ENCODE results near the gene TACO1. TPM values are rescaled to one million over a fixed set of nuclear protein-coding genes. Genes with fewer than 3 reads are reported as not detected.

Gene TACO1
- total and polyA plus RNA-seq, 2 of the 4 experiments (the other 2 are of a cell fraction): 6.5 to 28.8 TPM

- WGBS, 2 experiments (ENCODE audit: extremely low coverage in 2 of 2, insufficient read length in 1 of 2): no CpG with 5 or more reads among the region's 1 CpG
- TF ChIP-seq FOS (IDR thresholded peaks at IDR 0.05; ENCODE audit: low read depth, low read length) (no peak), USF2 (IDR thresholded peaks at IDR 0.05; ENCODE audit: low read depth, low read length) (no peak), CTCF (conservative IDR thresholded peaks at IDR 0.05; ENCODE audit: low read depth, low read length) (no peak), RFX5 (IDR thresholded peaks at IDR 0.05; ENCODE audit: low read depth, low read length) (no peak), ELK1 (IDR thresholded peaks at IDR 0.05; ENCODE audit: borderline replicate concordance, low read depth, low read length) (no peak), MAFK (IDR thresholded peaks at IDR 0.05; ENCODE audit: low read depth, low read length) (no peak), MXI1 (IDR thresholded peaks at IDR 0.05; ENCODE audit: borderline replicate concordance, low read depth, low read length) (no peak), RCOR1 (IDR thresholded peaks at IDR 0.05; ENCODE audit: insufficient replicate concordance, low read length) (no peak), CEBPB (IDR thresholded peaks at IDR 0.05; ENCODE audit: low read depth, low read length) (no peak), MAZ (IDR thresholded peaks at IDR 0.05; ENCODE audit: borderline replicate concordance, low read depth, low read length) (no peak), NFE2L2 (IDR thresholded peaks at IDR 0.05; ENCODE audit: low read depth, low read length) (no peak), RAD21 (IDR thresholded peaks at IDR 0.05; ENCODE audit: low read length) (no peak), CHD1 (IDR thresholded peaks at IDR 0.05; ENCODE audit: low read depth, low read length) (no peak)
- H2BK120ac ChIP-seq (ENCODE audit: low read depth, low read length): no peak overlapping the region
- no peak overlapping the region for H2AK9ac ChIP-seq (replicated peaks; ENCODE audit: low read depth, low read length, poor library complexity)
- no peak overlapping the region for H3K27ac ChIP-seq (ENCODE audit: insufficient read depth, low read length)
- ChIA-PET POLR2A (ENCODE audit: unreplicated experiment) (no interaction called here), CTCF (interaction anchor here (0.6 kb wide), 1 partner anchor 58 kb away, joined by 7 read pairs; no protein-coding TSS in a partner anchor)
- no peak overlapping the region for H2BK20ac ChIP-seq (ENCODE audit: low read depth, low read length)
- peaks cover 5% of the 10 kb centered on the region for H3K4me1 ChIP-seq (ENCODE audit: control insufficient read depth, insufficient read depth, low read length)
- no peak overlapping the region for H3K4ac ChIP-seq (ENCODE audit: low read depth, low read length)
- H3K56ac ChIP-seq (ENCODE audit: extremely low read depth, insufficient read depth, low read length): no peak overlapping the region
- H3K4me3 ChIP-seq (ENCODE audit: insufficient read depth, low read depth, low read length): no peak overlapping the region
- no peak overlapping the region for H2BK5ac ChIP-seq (ENCODE audit: low read depth, low read length, poor library complexity, severe bottlenecking)
- no peak overlapping the region for H3K23ac ChIP-seq (ENCODE audit: low read depth, low read length)
- no peak overlapping the region for H4K8ac ChIP-seq (ENCODE audit: low read depth in 2 of 2, low read length in 2 of 2)
- no peak overlapping the region for H3K9ac ChIP-seq (ENCODE audit: low read depth, low read length)
- ATAC-seq (ENCODE audit: low read depth) (no peak), DNase-seq (no peak)
- no peak overlapping the region for H2AFZ ChIP-seq (replicated peaks; ENCODE audit: low read length, poor library complexity)
- peaks cover 16% of the 10 kb centered on the region; the same call in 1 of the 2 replicates for H4K20me1 ChIP-seq (ENCODE audit: insufficient read depth, low read length)
- in situ Hi-C loops (cut with MboI; ENCODE audit: low sequenced_read_pairs) (no loop called here), dilution Hi-C loops (cut with HindIII; ENCODE audit: low sequenced_read_pairs, unreplicated experiment) (no loop called here), intact Hi-C loops (cut with micrococcal nuclease) (no loop called here)
- no peak overlapping the region for H3K14ac ChIP-seq (replicated peaks; ENCODE audit: low read depth, low read length)
- H3K4me2 ChIP-seq (ENCODE audit: low read depth, low read length): no peak overlapping the region
- no peaks in the 10 kb centered on the region for H3K9me3 ChIP-seq (ENCODE audit: control insufficient read depth, insufficient read depth, low read length)
- no peak overlapping the region for H2AK5ac ChIP-seq (ENCODE audit: low read depth, low read length)
- no peak overlapping the region for H4K5ac ChIP-seq (ENCODE audit: low read depth, low read length)
- no peak overlapping the region for H4K91ac ChIP-seq (ENCODE audit: insufficient read depth, low read depth, low read length)
- H3K9me1 ChIP-seq (ENCODE audit: insufficient read depth, low read length): peaks cover 12% of the 10 kb centered on the region; the same call in 1 of the 2 replicates
- no peaks in the 10 kb centered on the region for H3K27me3 ChIP-seq (ENCODE audit: control insufficient read depth, insufficient read depth, low read length)
- H3K36me3 ChIP-seq (ENCODE audit: control insufficient read depth, insufficient read depth, low read length): peaks cover 8% of the 10 kb centered on the region
- H3K18ac ChIP-seq (ENCODE audit: low read depth, low read length): no peak overlapping the region
- peaks cover 4 to 13% of the 10 kb centered on the region in 2 experiments; a peak in 2 of 4 replicates for H3K79me1 ChIP-seq (ENCODE audit: low read depth in 1 of 2, low read length in 2 of 2)
- H2BK15ac ChIP-seq (ENCODE audit: low read depth, low read length): no peak overlapping the region
- BruUV-seq (replicated peaks): no TSS peak
These were observed 45.8 kb downstream of the TACO1 start for GRCh38 chr17:63646488-63646806.
